Activated CD4-positive, alpha-beta T cell treated with anti-CD3 and anti-CD28 coated beads, Interleukin-2, amount 50 U/mL, for 48 hours (primary cell): ENCODE results near the gene CBFA2T2.
"Not testable (repeated sequence)": the region's sequence is repeated elsewhere in the genome, so short reads cannot be mapped to it uniquely, and the experiment has no call there.

Experiments used
- DNase-seq, 2 experiments: peaks; one replicate each; pipeline ENCODE4 v3.0.0-alpha.2; 2020

The CBFA2T2 gene

GRCh38 chr20:33630507-33630906, 140.6 kb downstream of the CBFA2T2 start:
- no peak for DNase-seq

GRCh38 chr20:33631910-33632309, 142.0 kb downstream of the CBFA2T2 start:
- DNase-seq: not testable (repeated sequence)

GRCh38 chr20:33635341-33635740, 145.4 kb downstream of the CBFA2T2 start:
- no peak for DNase-seq

GRCh38 chr20:33636776-33637175, 146.9 kb downstream of the CBFA2T2 start:
- DNase-seq: no peak

GRCh38 chr20:33640287-33640686, 150.4 kb downstream of the CBFA2T2 start:
- DNase-seq: no peak

- no peak for DNase-seq
Observed at GRCh38 chr20:33644313-33645071, 154.6 kb downstream of the CBFA2T2 start.

GRCh38 chr20:33645072-33645358, 155.1 kb downstream of the CBFA2T2 start:
- DNase-seq: no peak

GRCh38 chr20:33645396-33645795, 155.5 kb downstream of the CBFA2T2 start:
- no peak for DNase-seq

- DNase-seq: no peak
Observed at GRCh38 chr20:33646191-33646590, 156.3 kb downstream of the CBFA2T2 start.

- not testable (repeated sequence) for DNase-seq
Observed at GRCh38 chr20:33646959-33647602, 157.2 kb downstream of the CBFA2T2 start.

GRCh38 chr20:33647603-33648395, 157.9 kb downstream of the CBFA2T2 start:
- no peak for DNase-seq

GRCh38 chr20:33648396-33649004, 158.6 kb downstream of the CBFA2T2 start:
- peak in 1 of 2 experiments; percentile 7 for DNase-seq

- peak in 1 of 2 experiments; percentile 9 for DNase-seq
Observed at GRCh38 chr20:33649201-33649681, 159.3 kb downstream of the CBFA2T2 start.

GRCh38 chr20:33650111-33650752, 160.3 kb downstream of the CBFA2T2 start:
- no peak for DNase-seq

- peak in 1 of 2 experiments; percentile 5 for DNase-seq
Observed at GRCh38 chr20:33650753-33651561, 161.1 kb downstream of the CBFA2T2 start.

- DNase-seq: peak in 1 of 2 experiments; percentile 21
Observed at GRCh38 chr20:33651562-33652048, 161.7 kb downstream of the CBFA2T2 start.

- DNase-seq: peak in 1 of 2 experiments; percentile 48
Observed at GRCh38 chr20:33653218-33653899, 163.5 kb downstream of the CBFA2T2 start.

GRCh38 chr20:33653900-33654596, 164.2 kb downstream of the CBFA2T2 start:
- peak in 1 of 2 experiments; percentile 10 for DNase-seq

GRCh38 chr20:33654680-33655161, 164.8 kb downstream of the CBFA2T2 start:
- no peak for DNase-seq

GRCh38 chr20:33655164-33655563, 165.3 kb downstream of the CBFA2T2 start:
- DNase-seq: no peak
